HG03442 (cell line): ENCODE data around the gene ACADS.
"Not testable (repeated sequence)": the region's sequence is repeated elsewhere in the genome, so short reads cannot be mapped to it uniquely, and the experiment has no call there.

Experiments
- ATAC-seq: cut with Tn5 transposase; IDR thresholded peaks from one replicate; pipeline ENCODE4 v1.9.1; 2021; ENCODE audit warnings: mild to moderate bottlenecking, moderate library complexity; ENCODE audit not compliant: unreplicated experiment

Gene ACADS

GRCh38 chr12:120726510-120726793 is 826 bp downstream of the ACADS start:
- ATAC-seq = no peak

- no peak for ATAC-seq
Measured at GRCh38 chr12:120726961-120727360, 1.3 kb downstream of the ACADS start.

- not testable (repeated sequence) for ATAC-seq
Measured at GRCh38 chr12:120732198-120732597, 6.6 kb downstream of the ACADS start.

- no peak for ATAC-seq
Measured at GRCh38 chr12:120733574-120733973, 7.9 kb downstream of the ACADS start.

- no peak for ATAC-seq
Measured at GRCh38 chr12:120734210-120734609, 8.6 kb downstream of the ACADS start.

GRCh38 chr12:120735181-120735580 is 9.6 kb downstream of the ACADS start:
- no peak for ATAC-seq

GRCh38 chr12:120736404-120737331 is 11.0 kb downstream of the ACADS start:
- no peak for ATAC-seq

- ATAC-seq = no peak
Measured at GRCh38 chr12:120737557-120738251, 12.1 kb downstream of the ACADS start.

GRCh38 chr12:120738252-120739030 is 12.8 kb downstream of the ACADS start:
- ATAC-seq = no peak

- ATAC-seq = no peak
Measured at GRCh38 chr12:120739031-120739762, 13.6 kb downstream of the ACADS start.

GRCh38 chr12:120739821-120740613 is 14.4 kb downstream of the ACADS start:
- ATAC-seq = no peak

GRCh38 chr12:120740871-120741270 is 15.2 kb downstream of the ACADS start:
- no peak for ATAC-seq

GRCh38 chr12:120741476-120742421 is 16.1 kb downstream of the ACADS start:
- no peak for ATAC-seq

GRCh38 chr12:120744922-120745493 is 19.4 kb downstream of the ACADS start:
- no peak for ATAC-seq

GRCh38 chr12:120748242-120748641 is 22.6 kb downstream of the ACADS start:
- ATAC-seq = no peak

- ATAC-seq = no peak
Measured at GRCh38 chr12:120749256-120749655, 23.6 kb downstream of the ACADS start.

- ATAC-seq = no peak
Measured at GRCh38 chr12:120750806-120751205, 25.2 kb downstream of the ACADS start.

GRCh38 chr12:120751389-120751788 is 25.8 kb downstream of the ACADS start:
- ATAC-seq = no peak

- ATAC-seq = no peak
Measured at GRCh38 chr12:120754792-120755191, 29.2 kb downstream of the ACADS start.
